Stimulated activated CD8-positive, alpha-beta memory T cell treated with anti-CD3 and anti-CD28 coated beads, Interleukin-4, amount 100 ng/mL, for 1 hour (primary cell): ENCODE measurements around the gene MCTP2.

Experiments
- DNase-seq, 2 donors: peaks; one replicate each; pipeline ENCODE4 v3.0.0-alpha.2; 2020; ENCODE audit warnings: low read depth in 2 of 2, low spot score in 1 of 2

MCTP2 gene

DNA sequence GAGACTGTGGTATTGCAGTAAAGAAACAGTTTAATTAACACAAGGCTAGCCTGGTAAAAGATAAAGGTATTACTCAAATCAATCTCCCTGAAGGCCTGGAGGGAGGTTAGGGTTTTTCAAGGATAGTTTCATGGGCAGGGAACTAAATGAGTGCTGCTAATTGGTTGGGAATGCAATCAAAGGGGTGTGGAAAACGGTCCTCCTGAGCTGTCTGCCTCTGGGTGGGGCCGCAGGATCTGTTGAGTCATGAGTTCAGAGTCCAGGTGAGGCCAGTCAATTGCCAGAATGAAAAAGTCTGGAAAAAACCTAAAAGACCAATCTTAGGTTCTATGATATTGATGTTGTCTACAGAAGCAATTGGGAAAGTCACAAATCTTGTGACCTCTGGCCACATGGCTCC is 293.2 kb downstream of the MCTP2 start:
- no peak for DNase-seq

DNA sequence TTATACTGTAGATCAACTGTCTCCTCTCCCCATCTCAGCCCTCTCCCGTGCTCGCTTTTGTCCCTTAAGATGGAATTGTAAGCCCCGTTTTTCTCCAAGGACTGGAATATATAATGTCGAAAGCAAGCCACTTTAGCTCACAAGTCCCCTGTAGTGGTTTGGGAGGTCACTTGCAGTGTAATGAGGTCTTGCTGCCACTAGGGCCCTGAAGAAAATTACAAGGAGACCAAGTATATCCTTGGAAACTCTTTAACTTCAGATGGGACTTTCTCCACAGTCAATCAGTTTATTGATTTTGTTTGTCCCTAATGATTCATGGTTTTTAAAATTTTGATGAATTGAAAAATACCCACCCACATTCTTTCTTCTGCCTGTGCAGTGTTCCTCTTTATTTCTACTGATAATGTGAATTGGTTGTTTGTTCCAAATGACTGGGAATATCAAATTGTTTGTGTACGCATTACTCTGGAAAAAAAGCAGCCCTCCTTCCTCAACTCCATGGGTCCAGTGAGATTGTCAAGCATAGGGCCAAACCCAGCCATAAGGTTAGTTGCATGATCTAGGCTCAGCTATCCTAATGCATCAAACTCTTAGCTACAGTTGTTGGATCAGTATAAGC is 294.8 kb downstream of the MCTP2 start:
- DNase-seq = no peak

DNA sequence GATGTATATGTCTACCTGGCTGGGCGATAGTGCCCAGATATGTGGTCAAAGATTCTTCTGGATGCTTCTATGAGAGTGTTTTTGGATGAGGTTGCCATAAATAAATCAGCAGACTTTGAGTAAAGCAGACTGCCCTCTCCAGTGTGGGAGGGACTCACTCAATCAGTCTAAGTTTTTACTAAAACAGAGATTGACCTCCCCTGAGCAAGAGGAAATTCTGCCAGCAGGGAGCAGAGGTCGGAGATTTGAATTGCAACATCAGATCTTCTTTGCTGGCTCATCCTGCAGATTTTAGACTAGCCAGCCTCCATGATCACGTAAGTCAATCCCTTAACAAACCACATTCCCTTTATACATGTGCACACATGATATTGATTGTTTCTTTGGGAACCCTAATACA is 300.9 kb downstream of the MCTP2 start:
- no peak for DNase-seq
